ENCODE data around the gene SPRED1.

DNA sequence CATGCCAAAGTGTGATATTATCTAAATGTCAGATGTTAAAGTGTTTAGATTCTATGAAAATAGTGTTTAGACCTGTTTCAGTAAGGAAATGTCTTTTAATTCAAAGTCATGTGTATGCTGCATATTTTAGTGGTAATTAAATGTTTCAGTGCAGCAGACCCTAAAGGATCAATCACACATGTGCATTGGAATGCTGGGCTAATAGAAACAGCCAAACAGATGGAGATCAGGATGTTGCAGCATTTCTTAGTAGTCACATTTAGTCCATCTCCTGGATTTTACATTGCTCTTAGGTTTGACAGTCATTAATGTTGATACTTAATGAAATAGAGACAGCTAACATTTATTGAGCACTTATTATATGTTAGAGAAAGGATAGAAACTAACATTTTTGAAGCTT lies 18.5 kb downstream of the SPRED1 start:
- TF ChIP-seq, protein P1, sequence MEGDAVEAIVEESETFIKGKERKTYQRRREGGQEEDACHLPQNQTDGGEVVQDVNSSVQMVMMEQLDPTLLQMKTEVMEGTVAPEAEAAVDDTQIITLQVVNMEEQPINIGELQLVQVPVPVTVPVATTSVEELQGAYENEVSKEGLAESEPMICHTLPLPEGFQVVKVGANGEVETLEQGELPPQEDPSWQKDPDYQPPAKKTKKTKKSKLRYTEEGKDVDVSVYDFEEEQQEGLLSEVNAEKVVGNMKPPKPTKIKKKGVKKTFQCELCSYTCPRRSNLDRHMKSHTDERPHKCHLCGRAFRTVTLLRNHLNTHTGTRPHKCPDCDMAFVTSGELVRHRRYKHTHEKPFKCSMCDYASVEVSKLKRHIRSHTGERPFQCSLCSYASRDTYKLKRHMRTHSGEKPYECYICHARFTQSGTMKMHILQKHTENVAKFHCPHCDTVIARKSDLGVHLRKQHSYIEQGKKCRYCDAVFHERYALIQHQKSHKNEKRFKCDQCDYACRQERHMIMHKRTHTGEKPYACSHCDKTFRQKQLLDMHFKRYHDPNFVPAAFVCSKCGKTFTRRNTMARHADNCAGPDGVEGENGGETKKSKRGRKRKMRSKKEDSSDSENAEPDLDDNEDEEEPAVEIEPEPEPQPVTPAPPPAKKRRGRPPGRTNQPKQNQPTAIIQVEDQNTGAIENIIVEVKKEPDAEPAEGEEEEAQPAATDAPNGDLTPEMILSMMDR (IDR thresholded peaks at IDR 0.05) = no peak
- TF ChIP-seq EP300 (IDR thresholded peaks at IDR 0.05) = no peak
- TF ChIP-seq POLR2A (IDR thresholded peaks at IDR 0.05) = no peak
- no peak for TF ChIP-seq POLR2AphosphoS5 (IDR thresholded peaks at IDR 0.05)
